ENCODE results near the gene ARHGEF26.

GRCh38 chr3:154085799-154086198, 35.4 kb upstream of the ARHGEF26 start:
- TF ChIP-seq CTCF (IDR thresholded peaks at IDR 0.05; ENCODE audit: borderline replicate concordance, extremely low read depth, low read length, poor library complexity, severe bottlenecking) (no peak), EZH2 (IDR thresholded peaks at IDR 0.05; ENCODE audit: borderline replicate concordance, low read depth, low read length, severe bottlenecking) (no peak)

Data from DND-41 (cell line).